Neural progenitor cell (in vitro differentiated cells): Measurements from ENCODE around the gene ILDR2.

ENCODE experiments used
- CTCF ChIP-seq: fragments of 200-600 bp; sonication (generic); IDR thresholded peaks from 2 replicates; pipeline ENCODE4 v1.5.1; 2017; ENCODE audit warnings: antibody characterized with exemption, mild to moderate bottlenecking
- EZH2 ChIP-seq: fragments of 200-600 bp; sonication (generic); IDR thresholded peaks from 2 replicates; pipeline ENCODE4 v1.6.1; 2017; ENCODE audit warnings: antibody characterized with exemption, mild to moderate bottlenecking, moderate library complexity

- TF ChIP-seq CTCF (no peak), EZH2 (no peak)
Observed at GRCh38 chr1:166914111-166914510, 61.2 kb downstream of the ILDR2 start.
